Measurements from ENCODE around the gene KDM4C. TPM values are rescaled to one million over a fixed set of nuclear protein-coding genes. Genes with fewer than 3 reads are reported as not detected.

Gene KDM4C
- total RNA-seq, 1 donor from 2014 or later, result 16.5 TPM

DNA sequence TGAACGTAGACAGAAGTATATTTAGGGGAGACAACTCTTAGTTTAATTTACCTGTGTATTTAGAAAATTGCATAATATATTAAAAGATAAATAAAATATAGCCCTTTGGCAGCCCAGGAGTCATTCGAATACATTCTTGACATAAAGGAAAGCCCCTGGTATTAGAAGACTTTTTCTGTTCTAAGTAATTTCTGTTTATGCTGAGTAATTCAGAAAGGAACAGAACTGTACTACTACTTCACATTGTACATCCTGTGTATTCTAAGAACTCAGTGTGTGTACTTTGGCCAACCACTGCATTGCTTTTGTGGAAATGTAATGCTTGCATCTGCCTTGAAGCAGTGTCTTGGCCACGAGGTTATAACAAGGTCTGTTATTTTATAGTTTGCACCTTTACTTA, 136.4 kb downstream of the KDM4C start:
- DNase-seq (ENCODE audit: low read depth), result no peak

DNA sequence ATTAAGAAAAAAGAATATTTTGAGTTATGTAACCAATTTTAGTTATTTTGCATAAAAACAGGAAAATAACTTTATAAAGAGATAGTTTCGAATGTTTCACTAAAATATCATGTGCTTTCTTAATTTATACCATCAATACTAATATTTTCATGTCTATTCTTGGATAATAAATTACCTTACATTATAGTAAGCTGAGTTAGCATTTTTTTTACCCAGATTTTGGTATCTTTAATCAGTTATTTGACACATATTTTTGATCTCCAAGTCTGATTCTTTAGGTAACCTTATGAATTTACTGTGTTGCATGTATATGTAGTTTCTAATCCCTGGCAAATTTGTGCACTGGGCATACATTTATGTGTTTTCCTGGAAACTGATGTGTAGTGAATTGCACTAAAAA, 138.0 kb downstream of the KDM4C start:
- TF ChIP-seq, protein P1, sequence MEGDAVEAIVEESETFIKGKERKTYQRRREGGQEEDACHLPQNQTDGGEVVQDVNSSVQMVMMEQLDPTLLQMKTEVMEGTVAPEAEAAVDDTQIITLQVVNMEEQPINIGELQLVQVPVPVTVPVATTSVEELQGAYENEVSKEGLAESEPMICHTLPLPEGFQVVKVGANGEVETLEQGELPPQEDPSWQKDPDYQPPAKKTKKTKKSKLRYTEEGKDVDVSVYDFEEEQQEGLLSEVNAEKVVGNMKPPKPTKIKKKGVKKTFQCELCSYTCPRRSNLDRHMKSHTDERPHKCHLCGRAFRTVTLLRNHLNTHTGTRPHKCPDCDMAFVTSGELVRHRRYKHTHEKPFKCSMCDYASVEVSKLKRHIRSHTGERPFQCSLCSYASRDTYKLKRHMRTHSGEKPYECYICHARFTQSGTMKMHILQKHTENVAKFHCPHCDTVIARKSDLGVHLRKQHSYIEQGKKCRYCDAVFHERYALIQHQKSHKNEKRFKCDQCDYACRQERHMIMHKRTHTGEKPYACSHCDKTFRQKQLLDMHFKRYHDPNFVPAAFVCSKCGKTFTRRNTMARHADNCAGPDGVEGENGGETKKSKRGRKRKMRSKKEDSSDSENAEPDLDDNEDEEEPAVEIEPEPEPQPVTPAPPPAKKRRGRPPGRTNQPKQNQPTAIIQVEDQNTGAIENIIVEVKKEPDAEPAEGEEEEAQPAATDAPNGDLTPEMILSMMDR (conservative IDR thresholded peaks at IDR 0.05; ENCODE audit: low read depth, low read length), result no peak
- no peak for DNase-seq (ENCODE audit: low read depth)
- no peak overlapping the region for H3K4me3 ChIP-seq (ENCODE audit: low read depth, low read length)

More for the DNA sequence above, 136.4 kb downstream of the KDM4C start:
- no peak overlapping the region for H3K4me3 ChIP-seq (ENCODE audit: low read depth, low read length)
- TF ChIP-seq, protein P1 (conservative IDR thresholded peaks at IDR 0.05; ENCODE audit: low read depth, low read length), result no peak

DNA sequence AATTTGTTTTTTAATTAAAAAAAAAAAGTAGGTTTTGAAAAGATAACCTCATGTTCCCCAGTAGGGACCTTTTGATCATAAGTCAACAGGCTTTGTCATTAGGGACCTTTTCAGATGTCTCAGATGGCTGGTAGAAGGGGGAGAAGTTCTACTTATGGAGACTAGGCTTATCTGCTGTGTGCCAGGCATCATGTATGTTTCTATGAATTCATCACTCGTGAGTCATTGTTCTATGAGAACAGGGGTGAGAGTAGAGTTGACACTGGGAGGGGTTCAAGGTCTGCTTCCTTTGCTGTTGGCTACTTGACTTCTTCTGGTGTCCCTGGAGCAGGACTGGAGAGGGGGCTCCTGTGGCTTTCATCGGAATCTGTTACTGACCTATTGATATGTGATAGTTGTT, 138.8 kb downstream of the KDM4C start:
- no peak for DNase-seq (ENCODE audit: low read depth)
- TF ChIP-seq, protein P1 (conservative IDR thresholded peaks at IDR 0.05; ENCODE audit: low read depth, low read length), result no peak
- H3K4me3 ChIP-seq (ENCODE audit: low read depth, low read length), result no peak overlapping the region

DNA sequence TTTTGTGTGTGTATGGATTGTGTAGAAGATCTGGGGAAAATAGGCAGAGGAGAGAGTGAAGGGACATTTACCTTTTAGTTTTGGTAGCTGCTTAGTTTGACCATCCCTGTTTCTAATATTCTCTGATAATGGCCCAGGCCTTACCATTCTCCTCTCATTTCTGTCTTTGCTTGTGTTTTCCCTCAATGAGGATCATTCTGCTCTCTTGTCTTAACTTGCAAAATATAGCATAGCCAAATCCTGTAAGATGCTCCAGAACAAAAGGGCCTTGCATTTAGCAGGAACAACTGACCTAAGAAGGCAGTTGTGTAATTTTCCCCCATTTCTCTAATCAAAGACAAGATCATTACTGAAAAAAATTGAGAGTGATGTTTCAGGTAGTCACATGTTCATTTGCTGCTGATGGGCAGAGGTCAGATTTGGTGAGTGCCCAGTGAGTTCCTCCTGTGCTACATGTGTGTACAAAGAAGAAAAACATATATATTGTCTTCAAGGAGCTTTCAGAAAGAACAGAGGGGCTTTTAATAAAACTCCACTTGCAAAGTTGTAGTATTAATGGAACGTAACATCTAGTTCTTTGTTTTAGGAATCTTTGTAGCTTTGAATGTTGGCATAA, 139.5 kb downstream of the KDM4C start:
- no peak for DNase-seq (ENCODE audit: low read depth)
- TF ChIP-seq, protein P1 (conservative IDR thresholded peaks at IDR 0.05; ENCODE audit: low read depth, low read length), result no peak
- H3K4me3 ChIP-seq (ENCODE audit: low read depth, low read length), result no peak overlapping the region

DNA sequence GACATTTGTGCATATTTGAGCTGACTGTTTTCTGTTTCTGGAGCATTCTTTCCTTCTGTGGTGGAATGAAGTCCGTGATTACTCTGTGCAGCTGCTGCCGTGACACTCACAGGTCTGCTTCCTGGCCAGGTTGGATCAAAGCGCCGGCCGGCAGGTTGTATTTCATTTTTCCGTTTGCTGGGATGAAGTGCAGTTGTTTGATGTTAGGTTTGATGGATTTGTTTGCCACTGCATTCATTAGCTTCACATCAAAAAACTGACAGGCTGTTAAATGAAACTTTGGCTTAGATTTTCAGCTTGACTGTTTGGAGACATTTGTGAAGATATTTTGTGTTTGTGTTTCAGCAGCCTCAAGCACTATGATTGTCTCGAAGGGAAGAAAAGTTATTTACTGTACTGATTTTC, 140.1 kb downstream of the KDM4C start:
- TF ChIP-seq, protein P1 (conservative IDR thresholded peaks at IDR 0.05; ENCODE audit: low read depth, low read length), result no peak
- no peak for DNase-seq (ENCODE audit: low read depth)
- no peak overlapping the region for H3K4me3 ChIP-seq (ENCODE audit: low read depth, low read length)

DNA sequence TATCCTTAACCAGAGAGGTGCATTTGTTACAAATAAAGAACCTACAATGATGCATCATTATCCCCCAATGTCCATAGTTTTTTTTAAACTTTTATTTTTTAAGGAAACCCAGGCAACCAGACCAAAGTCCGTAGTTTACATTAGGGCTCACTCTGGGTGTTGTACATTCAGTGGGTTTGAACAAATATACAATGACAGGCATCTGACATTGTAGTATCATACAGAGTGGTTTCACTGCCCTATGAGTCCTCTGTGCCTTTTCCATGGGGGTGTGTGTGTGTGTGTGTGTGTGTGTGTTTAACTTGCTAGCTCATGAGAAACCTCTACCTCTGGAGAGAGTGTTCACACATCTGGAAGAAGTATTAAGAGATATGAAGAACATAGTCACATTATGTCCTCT, 141.5 kb downstream of the KDM4C start:
- DNase-seq (ENCODE audit: low read depth), result no peak
- H3K4me3 ChIP-seq (ENCODE audit: low read depth, low read length), result no peak overlapping the region
- TF ChIP-seq, protein P1 (conservative IDR thresholded peaks at IDR 0.05; ENCODE audit: low read depth, low read length), result no peak

DNA sequence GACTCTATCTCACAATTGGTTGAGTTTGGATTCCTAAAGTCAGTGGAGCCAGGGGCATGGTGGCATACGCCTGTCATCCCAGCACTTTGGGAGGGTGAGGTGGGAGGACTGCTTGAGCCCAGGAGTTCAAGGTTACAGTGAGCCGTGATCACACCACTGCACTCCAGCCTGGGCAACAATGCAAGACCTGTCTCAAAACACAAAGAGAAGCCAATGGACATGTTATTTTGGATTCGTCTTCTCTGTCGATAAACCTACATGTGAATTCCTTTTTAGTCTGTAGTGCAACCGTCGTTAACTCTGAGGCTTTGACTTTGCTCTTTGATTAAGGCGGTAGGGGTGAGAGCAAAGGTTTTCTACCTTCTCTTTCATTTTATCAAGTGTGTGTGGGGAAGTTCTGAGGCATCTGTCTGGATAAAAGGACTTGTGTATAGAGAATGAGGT, 142.7 kb downstream of the KDM4C start:
- TF ChIP-seq, protein P1 (conservative IDR thresholded peaks at IDR 0.05; ENCODE audit: low read depth, low read length), result no peak
- DNase-seq (ENCODE audit: low read depth), result no peak

More for the DNA sequence above, 142.7 kb downstream of the KDM4C start:
- H3K4me3 ChIP-seq (ENCODE audit: low read depth, low read length), result no peak overlapping the region
